ENCODE data around the gene GGT7.
"Not testable (repeated sequence)": the region's sequence is repeated elsewhere in the genome, so short reads cannot be mapped to it uniquely, and the experiment has no call there.

GGT7 gene

DNA sequence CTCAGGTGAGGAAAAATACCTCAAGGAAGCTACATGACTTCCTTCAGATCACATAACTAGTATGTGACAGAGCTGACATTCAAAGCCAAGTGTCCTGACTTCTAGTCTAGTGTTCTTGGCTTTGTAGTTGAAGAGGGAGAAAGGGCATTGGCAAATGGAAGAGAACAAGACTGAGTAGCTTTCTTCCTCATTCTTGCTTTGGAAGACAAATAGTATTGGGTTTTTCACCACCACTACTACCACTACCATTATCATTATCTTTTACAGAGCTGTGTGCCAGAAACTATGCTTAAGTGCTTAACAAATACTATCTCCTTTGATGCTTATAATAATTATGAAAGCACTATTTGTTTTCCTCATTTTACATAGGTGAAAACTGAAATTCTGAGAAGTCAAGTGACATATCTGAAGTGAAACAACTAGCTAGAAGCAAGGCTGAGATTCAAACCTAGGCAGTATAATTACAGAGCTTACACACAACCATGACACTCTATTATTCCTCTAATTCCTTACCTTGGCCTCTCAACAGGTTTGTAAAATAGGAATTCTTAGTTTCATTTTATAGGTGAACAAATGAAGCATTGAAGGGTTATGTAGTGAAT, 10.5 kb upstream of the GGT7 start:
- DNase-seq, result no peak

DNA sequence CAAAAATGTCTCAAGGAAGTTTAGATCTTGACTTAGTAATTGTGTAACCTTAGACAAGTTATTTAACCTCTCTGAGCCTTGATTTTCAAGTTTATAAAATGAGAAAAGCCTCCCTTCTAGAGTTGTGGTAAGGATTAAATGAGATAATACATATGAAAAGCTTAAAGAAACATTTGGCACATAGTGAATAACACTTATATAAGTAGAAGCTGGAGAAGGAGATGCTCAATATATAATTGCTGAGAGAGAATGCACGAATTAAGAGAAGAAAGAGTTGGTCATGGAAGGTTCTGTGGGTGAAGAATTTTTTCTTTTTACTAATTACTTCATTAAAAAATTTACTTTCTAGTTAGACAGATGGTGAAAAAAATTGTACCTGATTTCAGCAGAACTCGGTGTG, 9.0 kb upstream of the GGT7 start:
- DNase-seq, result no peak

GRCh38 chr20:34880971-34881370, 8.3 kb upstream of the GGT7 start:
- DNase-seq, result not testable (repeated sequence)

DNA sequence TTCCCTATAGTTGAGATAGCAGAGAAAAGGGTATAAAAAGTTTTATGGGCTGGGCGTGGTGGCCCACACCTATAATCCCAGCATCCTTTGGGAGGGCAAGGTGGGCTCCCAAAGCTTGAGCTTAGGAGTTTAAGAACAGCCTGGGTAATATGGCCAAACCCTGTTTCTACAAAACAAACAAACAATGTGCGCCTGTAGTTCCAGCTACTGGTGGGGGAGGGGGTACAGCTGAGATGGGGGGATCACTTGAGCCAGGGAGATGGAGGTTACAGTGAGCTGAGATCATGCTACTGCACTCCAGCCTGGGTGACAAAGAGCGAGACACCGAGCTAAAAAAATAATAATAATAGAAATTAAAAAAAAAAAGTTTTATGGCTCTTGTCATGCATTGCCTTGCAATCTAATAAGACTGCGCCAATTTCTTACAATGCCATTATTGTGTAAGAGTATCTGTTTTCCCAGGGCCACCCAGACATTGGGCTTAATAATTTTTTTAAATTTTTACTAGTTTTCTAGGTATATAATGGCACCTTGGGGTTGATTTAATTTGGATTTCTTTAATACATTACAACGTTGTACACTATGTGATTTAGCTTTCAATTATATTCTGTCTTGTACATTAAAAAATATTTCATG, 7.7 kb upstream of the GGT7 start:
- DNase-seq, result no peak

- no peak for DNase-seq
Measured at GRCh38 chr20:34876406-34877282, 4.0 kb upstream of the GGT7 start, which contains the start of gene ACSS2. Gene ACSS2 (plus strand): TSS chr20:34876612. CDS start chr20:34876646, 34 bp downstream.

DNA sequence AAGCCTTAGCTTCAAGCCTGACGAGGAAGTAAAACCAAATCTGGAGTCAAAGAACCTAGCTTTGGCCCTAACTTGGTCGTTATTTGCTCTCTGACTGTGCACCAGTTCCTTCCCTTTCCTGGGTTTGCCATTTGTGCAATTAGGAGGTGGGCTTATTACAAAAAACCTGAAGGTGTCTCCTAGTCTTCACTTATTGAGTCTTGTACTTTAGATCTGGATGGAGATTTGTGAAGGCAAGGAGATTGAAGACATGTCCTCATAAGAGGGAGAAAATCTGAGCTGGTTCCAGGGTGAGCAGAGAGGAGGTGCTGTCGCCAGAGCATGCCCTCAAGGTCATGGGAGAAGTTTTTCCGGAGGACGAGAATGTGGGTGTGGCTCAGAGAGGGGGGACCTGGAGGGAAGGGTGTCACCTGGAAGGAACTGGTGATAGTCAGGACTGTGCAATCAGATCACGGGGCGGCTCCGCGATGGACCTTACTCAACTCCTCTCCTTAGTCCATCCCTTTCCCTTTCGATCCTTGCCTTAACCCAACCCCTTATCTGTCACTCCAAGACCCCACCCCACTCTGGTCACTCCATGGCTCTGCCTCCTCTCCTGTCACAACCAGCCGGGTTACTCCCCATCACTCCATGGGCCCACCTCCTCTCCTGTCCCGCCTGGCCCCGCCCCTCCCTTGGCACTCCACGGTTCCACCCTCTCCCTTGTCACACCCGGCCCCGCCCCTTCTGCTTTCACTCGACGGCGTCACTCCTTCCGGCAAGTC, 3.2 kb upstream of the GGT7 start:
- DNase-seq, result peak; percentile 86 to 97

DNA sequence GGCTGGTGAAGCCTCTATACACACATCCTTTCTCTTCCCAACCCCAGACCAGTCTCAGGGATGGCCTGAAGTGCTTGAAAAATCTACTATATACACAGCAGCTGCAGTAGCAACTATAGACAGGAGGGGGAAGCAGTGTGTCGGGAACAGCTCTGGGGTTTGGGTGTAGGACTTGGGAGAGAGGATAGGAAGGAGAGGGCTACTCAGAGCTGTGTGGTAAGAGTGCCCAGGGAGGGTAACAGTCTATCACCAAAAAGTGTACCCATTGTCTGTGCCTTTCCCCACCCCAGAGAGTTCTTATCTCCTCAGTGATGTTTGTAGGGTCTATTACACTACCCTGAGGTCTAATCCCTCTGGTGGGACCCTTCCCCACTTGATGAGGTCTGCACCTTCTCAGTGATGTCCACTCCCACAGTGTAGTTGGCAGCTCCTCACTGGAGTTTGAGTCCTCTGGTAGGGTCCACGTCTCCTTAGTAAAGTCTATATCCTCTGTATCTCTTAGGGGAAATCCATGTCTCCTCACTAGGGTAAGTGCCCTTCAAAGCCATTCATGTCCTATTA, 1.5 kb upstream of the GGT7 start:
- peak; percentile 31 to 34 for DNase-seq

DNA sequence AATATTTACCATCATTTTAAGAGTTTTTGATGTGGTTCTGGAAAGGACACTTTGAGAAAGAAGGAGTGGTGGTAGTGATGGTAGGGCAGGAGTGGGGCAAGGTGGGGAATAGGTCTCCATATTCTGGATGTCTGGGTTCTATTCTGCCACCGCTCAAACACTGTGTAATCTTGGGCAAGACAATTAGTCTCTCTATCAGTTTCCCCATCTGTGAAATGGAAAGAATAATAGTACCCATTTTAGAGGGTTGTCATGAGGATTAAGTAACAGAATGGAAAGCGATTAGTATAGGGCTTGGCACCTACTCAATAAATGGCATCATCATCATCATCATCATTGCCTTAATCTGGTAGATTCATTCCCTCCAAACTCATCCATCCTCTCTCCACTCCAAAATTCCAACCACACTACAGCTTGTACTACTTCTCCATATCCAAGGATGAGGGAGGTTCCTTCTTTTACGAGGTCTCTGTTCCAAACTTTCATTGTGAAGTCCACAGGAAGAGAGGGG, 982 bp upstream of the GGT7 start:
- DNase-seq, result no peak

GRCh38 chr20:34871966-34872621, 562 bp downstream of the GGT7 start:
- no peak for DNase-seq

- DNase-seq, result no peak
Measured at GRCh38 chr20:34871320-34871926, 1.2 kb downstream of the GGT7 start.

GRCh38 chr20:34864216-34864615, 8.4 kb downstream of the GGT7 start:
- DNase-seq, result no peak

DNA sequence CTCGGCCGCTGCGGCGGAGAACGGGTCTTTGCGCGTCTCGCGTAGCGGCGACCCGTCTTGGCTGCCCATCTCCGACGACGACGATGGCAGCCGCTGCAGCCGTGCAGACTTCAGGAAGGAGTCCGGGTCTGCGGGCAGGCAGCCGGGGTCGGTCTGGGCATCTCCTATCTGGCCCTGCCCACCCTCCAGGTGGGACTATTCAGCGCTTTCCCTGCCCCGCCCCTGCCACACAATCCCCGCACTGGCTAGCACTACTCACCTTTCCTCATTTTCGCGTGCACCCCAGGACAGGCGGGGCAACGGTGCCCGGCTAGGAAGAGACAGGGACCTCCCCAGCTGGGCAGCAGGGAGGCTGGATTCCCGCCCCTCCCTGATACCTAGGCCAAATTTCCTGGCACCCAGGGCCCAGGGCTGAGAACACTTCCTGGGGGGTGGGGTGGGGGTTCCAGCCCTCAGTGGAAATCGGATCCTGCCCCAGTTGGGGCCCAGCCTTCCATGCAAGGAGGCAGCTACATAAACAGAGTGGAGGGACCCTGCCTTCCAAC, 9.2 kb downstream of the GGT7 start:
- DNase-seq, result no peak

DNA sequence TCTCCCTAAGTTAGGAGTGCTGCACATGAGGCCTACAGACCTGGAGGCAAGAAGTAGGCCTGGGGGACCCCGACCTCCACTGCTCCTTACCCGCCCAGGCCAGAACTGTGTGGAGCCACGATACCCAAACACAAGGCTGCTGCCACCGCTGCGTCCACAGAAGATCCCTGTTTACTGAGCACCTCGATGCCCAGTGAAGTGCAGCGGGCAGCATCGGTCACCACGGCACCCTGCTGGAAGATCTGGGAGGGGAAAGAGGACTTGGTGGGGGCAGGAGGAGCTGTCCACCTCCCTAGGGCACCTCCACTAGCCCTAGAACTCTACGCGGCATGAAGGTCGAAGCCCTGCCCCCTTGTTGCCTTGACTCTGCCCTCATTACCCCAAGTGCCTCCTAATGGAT, 9.9 kb downstream of the GGT7 start:
- no peak for DNase-seq

DNA sequence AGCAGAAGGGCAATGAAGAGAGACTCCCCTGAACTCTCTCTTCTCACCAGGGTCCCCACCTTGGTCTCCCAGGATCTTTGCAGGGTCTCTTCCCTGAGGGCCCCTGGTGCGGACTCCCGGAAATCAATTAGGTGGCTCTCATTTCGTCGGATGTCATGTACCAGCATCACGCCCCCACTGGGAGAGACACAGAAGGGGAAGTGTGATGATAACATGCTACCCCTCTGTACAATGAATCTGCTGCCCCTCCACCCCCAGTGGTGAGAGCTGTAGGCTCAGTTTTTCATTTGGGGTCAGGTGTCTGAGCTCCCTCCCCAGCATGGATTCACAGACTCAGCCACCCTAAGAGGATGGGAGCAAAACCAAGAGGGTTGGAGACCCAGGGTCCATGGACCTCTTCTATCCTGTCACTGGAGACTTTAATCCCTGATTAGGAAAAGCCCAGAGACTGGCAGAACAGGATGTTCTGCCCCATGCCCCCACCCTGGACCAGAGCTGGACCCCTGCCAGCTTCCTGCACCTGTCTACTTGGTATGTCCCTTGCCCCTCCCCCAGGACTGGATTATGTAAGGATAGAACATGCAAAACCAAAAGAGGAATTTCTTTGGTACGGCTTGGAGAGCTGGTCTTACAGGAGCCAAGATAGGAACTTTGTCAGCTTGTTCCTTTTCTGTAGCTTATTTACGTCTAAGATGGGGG, 11.1 kb downstream of the GGT7 start:
- DNase-seq, result no peak

DNA sequence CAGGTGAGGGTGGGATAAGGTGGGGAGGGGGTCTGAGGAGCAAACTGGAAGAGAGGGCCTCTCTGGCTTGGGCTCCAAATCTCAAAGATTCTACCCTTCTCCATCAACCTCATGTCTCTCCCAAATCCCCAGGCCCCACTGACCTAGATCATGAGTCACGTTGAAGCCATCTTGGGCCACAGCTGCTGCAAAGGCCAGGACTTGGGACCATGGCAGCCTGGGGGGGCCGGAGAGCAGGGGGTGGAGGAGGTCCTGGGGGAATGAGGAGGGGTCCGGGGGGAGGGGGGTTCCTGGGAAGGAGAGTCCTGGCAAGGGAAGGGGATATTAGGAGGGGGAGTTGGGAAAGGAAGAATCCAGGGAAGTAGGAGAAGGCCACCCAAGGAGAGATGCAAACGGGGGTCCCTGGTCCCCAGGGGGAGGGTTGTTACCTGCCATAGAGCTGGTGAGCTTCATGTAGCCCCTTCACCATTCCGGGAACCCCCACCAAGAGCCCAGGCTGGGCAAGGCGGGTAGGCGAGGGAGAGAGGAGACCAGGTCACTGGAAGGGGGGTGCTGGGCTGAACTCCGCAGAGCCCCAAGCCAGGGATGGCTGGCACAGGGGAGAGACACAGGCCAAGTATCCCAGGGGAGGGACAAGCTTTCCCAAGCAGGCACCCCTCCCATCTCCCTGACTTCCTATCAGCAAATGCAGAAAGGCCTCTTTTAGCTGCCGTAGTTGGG, 12.7 kb downstream of the GGT7 start:
- DNase-seq, result no peak

DNA sequence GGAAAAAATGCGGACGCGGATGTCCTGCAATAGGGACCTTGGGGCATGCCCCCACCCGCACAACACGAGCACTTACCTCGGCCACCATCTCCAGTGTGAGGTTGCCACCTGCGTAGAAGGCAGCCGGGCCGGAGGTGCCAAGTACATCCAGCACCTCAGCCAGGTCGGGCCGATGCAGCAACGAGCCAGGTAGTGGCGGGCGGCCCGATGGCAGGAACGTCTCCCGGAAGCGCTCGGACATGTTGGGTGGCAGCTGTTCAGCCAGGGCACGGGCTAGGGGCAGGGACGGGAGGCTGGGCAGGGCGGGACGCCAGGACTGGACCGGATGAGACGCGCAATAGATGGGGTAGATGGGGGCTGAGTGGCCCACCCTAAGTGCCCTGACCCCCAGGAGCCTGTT, 13.3 kb downstream of the GGT7 start:
- DNase-seq, result no peak

DNA sequence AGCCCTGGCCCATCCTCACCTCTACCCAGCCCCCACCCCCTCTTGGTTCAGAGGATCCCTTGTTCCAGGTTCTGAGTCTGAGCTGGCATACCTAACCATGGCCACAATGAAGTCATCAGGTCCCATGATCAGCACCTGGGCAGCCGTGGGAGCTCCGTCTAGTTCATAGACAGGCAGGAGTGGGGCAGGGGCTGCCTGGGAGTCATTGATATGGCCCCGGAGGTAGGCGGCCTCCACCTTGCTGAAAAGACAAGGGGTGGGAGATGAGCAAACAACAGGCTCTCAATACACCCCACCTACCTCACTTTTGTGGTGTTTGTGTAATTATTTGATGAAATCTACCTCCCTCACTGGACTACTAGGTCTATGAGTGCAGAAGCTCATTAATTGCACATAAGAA, 20.4 kb downstream of the GGT7 start:
- no peak for DNase-seq

DNA sequence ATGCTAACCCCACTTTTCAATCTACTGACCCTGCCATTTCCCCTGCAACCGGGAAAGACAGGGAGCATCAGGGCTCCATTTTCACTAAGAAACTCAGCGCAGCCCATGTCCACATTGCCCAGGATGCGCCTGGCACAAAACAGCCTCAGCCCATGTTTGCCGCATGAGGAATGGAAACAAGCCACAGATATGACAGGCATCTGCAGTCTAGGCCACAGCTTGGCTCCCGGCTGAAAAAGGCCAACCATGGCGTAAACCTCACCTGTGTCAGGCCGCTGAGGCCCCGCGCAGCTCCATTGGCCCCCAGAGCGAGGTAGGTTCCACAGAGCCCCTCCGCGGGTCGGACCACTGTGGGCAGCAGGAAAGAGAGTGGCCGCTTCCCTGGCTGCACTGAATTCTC, 21.7 kb downstream of the GGT7 start:
- no peak for DNase-seq

DNA sequence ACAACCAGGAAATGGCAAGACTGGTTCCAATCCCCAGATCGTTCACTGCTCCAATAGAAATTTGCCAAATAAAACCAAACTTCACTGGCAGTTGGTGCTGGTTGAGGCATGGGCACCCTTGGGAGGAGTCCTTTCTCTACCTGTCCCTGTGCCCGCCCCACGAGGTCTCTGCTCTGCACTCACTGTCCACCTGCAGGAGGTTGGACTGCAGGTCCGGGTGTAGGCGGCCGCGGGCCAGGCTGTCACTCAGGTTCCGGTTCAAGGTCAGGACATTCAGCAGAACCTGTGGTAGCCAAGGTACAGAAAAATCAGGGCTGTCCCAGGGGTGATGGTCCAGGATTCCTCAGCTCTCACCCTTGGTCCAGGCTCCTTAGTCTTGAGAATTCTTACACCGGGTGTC, 22.9 kb downstream of the GGT7 start:
- no peak for DNase-seq

DNA sequence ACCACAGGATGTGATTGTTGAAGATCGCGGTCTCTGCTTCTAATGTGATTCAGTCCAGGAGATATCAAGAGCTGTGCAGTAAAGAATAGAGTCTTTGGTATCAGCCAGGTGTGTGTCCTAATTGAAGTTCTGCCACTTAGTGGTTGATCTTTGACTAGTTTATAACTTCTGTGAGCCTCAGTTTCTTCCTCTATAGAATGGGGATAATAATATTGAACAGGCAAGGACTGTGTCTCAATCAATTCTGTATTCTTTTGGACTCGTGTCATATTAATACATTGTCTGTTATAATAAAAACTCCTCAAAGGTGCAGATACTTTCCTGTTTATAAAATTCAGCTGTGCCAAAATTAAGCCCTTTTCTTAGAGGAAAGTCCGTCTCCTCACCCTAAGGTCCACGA, 24.1 kb downstream of the GGT7 start:
- DNase-seq, result no peak
